ENCODE results near the gene CLASP1. TPM values are rescaled to one million over a fixed set of nuclear protein-coding genes. Genes with fewer than 3 reads are reported as not detected.

The CLASP1 gene
- total and polyA plus RNA-seq, 12 donors, result 10.1 to 90.6 (median 71.7) TPM

- DNase-seq, result no peak
- Histone ChIP-seq H3K4me3 (no peak overlapping the region), H3K4me1 (peaks cover 0 to 22% (median 0%) of the 10 kb centered on the region in 9 donors), H3K36me3 (peaks cover 0 to 91% (median 36%) of the 10 kb centered on the region in 9 donors), H3K27me3 (no peaks in the 10 kb centered on the region), H3K27ac (peak overlapping the region in 2 of 10 donors; percentile 2 to 10), H3K9me3 (no peaks in the 10 kb centered on the region)
- WGBS, 2 donors, result 71 to 73% methylated on average over 2 of the region's 2 CpGs
- no peak for TF ChIP-seq CTCF (IDR thresholded peaks at IDR 0.05)
- peak in 3 of 8 donors; percentile 13 to 35 (median 24) for ATAC-seq
- intact Hi-C loops (cut with DNase I), result no loop called here
Measured at GRCh38 chr2:121386707-121387106, 262.6 kb downstream of the CLASP1 start.

GRCh38 chr2:121386102-121386501, 263.2 kb downstream of the CLASP1 start:
- Histone ChIP-seq H3K4me3 (no peak overlapping the region), H3K27me3 (no peaks in the 10 kb centered on the region), H3K4me1 (peaks cover 0 to 22% (median 0%) of the 10 kb centered on the region in 9 donors), H3K27ac (peak overlapping the region in 3 of 10 donors; percentile 2 to 40 (median 10)), H3K36me3 (peaks cover 0 to 91% (median 41%) of the 10 kb centered on the region in 9 donors), H3K9me3 (no peaks in the 10 kb centered on the region)
- ATAC-seq (peak in 3 of 8 donors; percentile 5 to 32 (median 11)), DNase-seq (no peak)
- intact Hi-C loops (cut with DNase I), result no loop called here
- no peak for TF ChIP-seq CTCF (IDR thresholded peaks at IDR 0.05)

- intact Hi-C loops (cut with DNase I), result no loop called here
- no peak for ATAC-seq
- Histone ChIP-seq H3K36me3 (peaks cover 0 to 99% (median 40%) of the 10 kb centered on the region in 9 donors), H3K4me3 (no peak overlapping the region), H3K27me3 (no peaks in the 10 kb centered on the region), H3K9me3 (no peaks in the 10 kb centered on the region), H3K27ac (no peak overlapping the region), H3K4me1 (peaks cover 0 to 11% (median 0%) of the 10 kb centered on the region in 9 donors)
- no peak for TF ChIP-seq CTCF (IDR thresholded peaks at IDR 0.05)
- DNase-seq, result no peak
- 93 to 97% methylated on average over 4 of the region's 4 CpGs for WGBS, 2 donors
Measured at GRCh38 chr2:121382744-121383143, 266.5 kb downstream of the CLASP1 start.

GRCh38 chr2:121377646-121378045, 271.6 kb downstream of the CLASP1 start:
- H3K36me3 ChIP-seq, result peaks cover 0 to 99% (median 31%) of the 10 kb centered on the region in 9 donors
- H3K27me3 ChIP-seq, result no peaks in the 10 kb centered on the region
- 74 to 80% methylated on average over 5 of the region's 5 CpGs for WGBS, 2 donors
- H3K4me1 ChIP-seq, result peaks cover 0 to 9% (median 1%) of the 10 kb centered on the region in 9 donors
- H3K4me3 ChIP-seq, result no peak overlapping the region
- ATAC-seq, result no peak
- H3K27ac ChIP-seq, result no peak overlapping the region
- TF ChIP-seq CTCF (IDR thresholded peaks at IDR 0.05), result no peak
- intact Hi-C loops (cut with DNase I), result no loop called here
- no peak for DNase-seq
- H3K9me3 ChIP-seq, result no peaks in the 10 kb centered on the region
